Measurements from ENCODE around the gene FAM110A. TPM values are rescaled to one million over a fixed set of nuclear protein-coding genes. Genes with fewer than 3 reads are reported as not detected.

Gene FAM110A
- total and polyA plus RNA-seq, 2 of the 8 experiments (the other 6 are each of a cell fraction or from before 2014, with no cell fraction given) = 10.1 to 10.9 TPM

GRCh38 chr20:870758-871157 lies 37.2 kb downstream of the FAM110A start:
- Histone ChIP-seq H3K27me3 (replicated peaks in 1 of 4; ENCODE audit: control insufficient read depth in 3 of 4, extremely low read depth in 1 of 4, insufficient read depth in 3 of 4, low read length in 3 of 4) (no peaks in the 10 kb centered on the region; a peak in 2 of 7 replicates), H3K23ac (ENCODE audit: insufficient read length) (no peak overlapping the region), H2AFZ (ENCODE audit: low read length) (no peak overlapping the region), H3K56ac (replicated peaks; ENCODE audit: insufficient read length, low read depth, low read length) (no peak overlapping the region), H2BK12ac (ENCODE audit: low read depth, low read length) (no peak overlapping the region), H3K23me2 (ENCODE audit: low read depth, low read length) (no peaks in the 10 kb centered on the region), H2BK5ac (ENCODE audit: low read depth, low read length) (no peak overlapping the region), H3K14ac (ENCODE audit: insufficient read length) (no peak overlapping the region), H2BK120ac (replicated peaks; ENCODE audit: low read depth, low read length) (no peak overlapping the region), H4K20me1 (replicated peaks in 1 of 2; ENCODE audit: control insufficient read depth in 1 of 2, insufficient read depth in 2 of 2, low read length in 2 of 2) (no peaks in the 10 kb centered on the region), H3K4me2 (ENCODE audit: insufficient read depth in 1 of 2, low read depth in 2 of 2, low read length in 2 of 2) (no peak overlapping the region), H3K9me3 (ENCODE audit: insufficient read depth in 2 of 2, low read depth in 1 of 2, low read length in 1 of 2) (no peaks in the 10 kb centered on the region), H3K4ac (replicated peaks; ENCODE audit: insufficient read length, low read depth, low read length) (no peak overlapping the region), H3K4me1 (replicated peaks in 1 of 4; ENCODE audit: control insufficient read depth in 3 of 4, insufficient read depth in 4 of 4, low read length in 3 of 4) (peaks cover 0 to 4% (median 0%) of the 10 kb centered on the region in 4 experiments; a peak in 3 of 7 replicates), H4K8ac (ENCODE audit: extremely low read depth, insufficient read depth, low read length) (no peak overlapping the region), H2BK15ac (ENCODE audit: low read length) (0 out of 2 replicates have a peak overlapping the region, but pooled peaks have one; percentile 61), H4K91ac (replicated peaks; ENCODE audit: insufficient read length, low read length) (no peak overlapping the region), H3K18ac (ENCODE audit: extremely low read depth, low read length) (no peak overlapping the region), H3K36me3 (ENCODE audit: control insufficient read depth in 2 of 4, insufficient read depth in 4 of 4, low read length in 3 of 4) (no peaks in the 10 kb centered on the region), H2BK20ac (ENCODE audit: low read length) (no peak overlapping the region), H3K4me3 (ENCODE audit: extremely low read depth in 1 of 4, insufficient read depth in 2 of 4, low read depth in 3 of 4, low read length in 4 of 4) (no peak overlapping the region), H3K9ac (replicated peaks in 1 of 4; ENCODE audit: extremely low read depth in 1 of 4, low read depth in 3 of 4, low read length in 3 of 4) (no peak overlapping the region), H4K5ac (ENCODE audit: insufficient read length, low read depth, low read length) (no peak overlapping the region), H3K79me1 (ENCODE audit: low read depth, low read length) (no peaks in the 10 kb centered on the region), H2AK5ac (ENCODE audit: low read depth, low read length) (no peak overlapping the region), H3K27ac (ENCODE audit: low read depth, low read length) (no peak overlapping the region), H3K79me2 (ENCODE audit: control insufficient read depth in 1 of 2, insufficient read depth in 2 of 2, low read length in 2 of 2) (no peaks in the 10 kb centered on the region)
- FAIRE-seq = no peak
- ChIA-PET POLR2A (ENCODE audit: partially characterized antibody) (no interaction called here), CTCF (ENCODE audit: partially characterized antibody) (interaction anchor here (0.8 to 9.2 kb wide), 8 partner anchors 11 to 351 kb away, joined by 3 to 95 read pairs (median 4); no protein-coding TSS in a partner anchor)
- no peak for DNase-seq (ENCODE audit: low read depth in 1 of 2, low spot score in 2 of 2)
- 65% methylated on average over 3 of the region's 3 CpGs; no CpG with 5 or more reads in 1 of the 2 experiments for WGBS, 2 experiments (ENCODE audit: extremely low coverage in 1 of 2, insufficient coverage in 1 of 2, insufficient read length in 1 of 2, insufficient replicate concordance in 2 of 2, low coverage in 1 of 2, low lambda C conversion rate in 2 of 2, missing lambda C conversion rate in 1 of 2)
- no peak for TF ChIP-seq TAF7 (optimal IDR thresholded peaks at IDR 0.05; ENCODE audit: borderline replicate concordance, low read depth, low read length)
- no peak for TF ChIP-seq CTBP2 (IDR thresholded peaks at IDR 0.05; ENCODE audit: borderline replicate concordance, insufficient read depth, insufficient read length, low read length)
- no peak for TF ChIP-seq YY1 (IDR thresholded peaks at IDR 0.05; ENCODE audit: low read depth, low read length)
- no peak for TF ChIP-seq MAX (IDR thresholded peaks at IDR 0.05)
- no peak for TF ChIP-seq CBX8 (IDR thresholded peaks at IDR 0.05; ENCODE audit: borderline replicate concordance, low read depth, low read length)
- no peak for TF ChIP-seq CBX5 (IDR thresholded peaks at IDR 0.05; ENCODE audit: low read depth, low read length)
- no peak for TF ChIP-seq NANOG (IDR thresholded peaks at IDR 0.05; ENCODE audit: insufficient read depth, low read depth, low read length, poor library complexity, severe bottlenecking)
- TF ChIP-seq TCF12 (IDR thresholded peaks at IDR 0.05; ENCODE audit: low read depth, low read length) = no peak
- TF ChIP-seq CTCF (IDR thresholded peaks at IDR 0.05; ENCODE audit: control extremely low read depth in 1 of 3, insufficient read depth in 1 of 3, low read depth in 1 of 3, low read length in 3 of 3) = no peak
- TF ChIP-seq BACH1 (IDR thresholded peaks at IDR 0.05; ENCODE audit: low read length) = no peak
